Calu3 (cell line): ENCODE data around the gene SPSB3. TPM values are rescaled to one million over a fixed set of nuclear protein-coding genes. Genes with fewer than 3 reads are reported as not detected.

ENCODE experiments used
- BruUV-seq: library from RNA; stranded (reverse); fragments of 400-500 nt; replicated peaks from 2 replicates; lab custom pipeline; 2021; lab: Mats Ljungman, UMichigan
- CTCF ChIA-PET: fragments of 300-600 bp; sonication (Branson Sonifier 250); formaldehyde crosslinking; loops from one replicate; lab custom pipeline; 2022; ENCODE audit warnings: antibody characterized with exemption; lab: Charles Lee
- DNase-seq: peaks from one replicate; pipeline ENCODE4 v3.0.0; 2022
- H3K27ac Mint-ChIP-seq: one replicate; pipeline ENCODE4 v1.8.0; 2022; ENCODE audit warnings: mixed read lengths; ENCODE audit not compliant: unreplicated experiment
- H3K27me3 Mint-ChIP-seq: one replicate; pipeline ENCODE4 v1.8.0; 2022; ENCODE audit warnings: mixed read lengths; ENCODE audit not compliant: unreplicated experiment
- H3K36me3 Mint-ChIP-seq: one replicate; pipeline ENCODE4 v1.8.0; 2022; ENCODE audit warnings: mild to moderate bottlenecking, moderate library complexity, mixed read lengths; ENCODE audit not compliant: insufficient read depth, unreplicated experiment
- H3K4me1 Mint-ChIP-seq: one replicate; pipeline ENCODE4 v1.8.0; 2022; ENCODE audit warnings: mild to moderate bottlenecking, low read depth, mixed read lengths; ENCODE audit not compliant: unreplicated experiment
- H3K4me3 Mint-ChIP-seq: one replicate; pipeline ENCODE4 v1.8.0; 2022; ENCODE audit warnings: mild to moderate bottlenecking, low read depth, moderate library complexity, mixed read lengths; ENCODE audit not compliant: unreplicated experiment
- H3K9me3 Mint-ChIP-seq: one replicate; pipeline ENCODE4 v1.8.0; 2022; ENCODE audit warnings: low read depth, mixed read lengths; ENCODE audit not compliant: unreplicated experiment
- intact Hi-C: fragments of 100-400 bp; cut with micrococcal nuclease; formaldehyde crosslinking; loops from one replicate; pipeline ENCODE4 v1.10.0; 2022; ENCODE audit not compliant: unreplicated experiment
- total RNA-seq: library from RNA; stranded (reverse); gene quantifications from 2 replicates; pipeline ENCODE4 v1.2.3, GENCODE V29; 2022
- TF ChIP-seq, protein P1 (sequence below): fragments of 200-600 bp; IDR thresholded peaks from one replicate; pipeline ENCODE4 v1.8.0; 2022; ENCODE audit warnings: antibody characterized with exemption; ENCODE audit not compliant: unreplicated experiment

SPSB3 gene
- total RNA-seq, 1 experiment from 2014 or later = 44.3 TPM

DNA sequence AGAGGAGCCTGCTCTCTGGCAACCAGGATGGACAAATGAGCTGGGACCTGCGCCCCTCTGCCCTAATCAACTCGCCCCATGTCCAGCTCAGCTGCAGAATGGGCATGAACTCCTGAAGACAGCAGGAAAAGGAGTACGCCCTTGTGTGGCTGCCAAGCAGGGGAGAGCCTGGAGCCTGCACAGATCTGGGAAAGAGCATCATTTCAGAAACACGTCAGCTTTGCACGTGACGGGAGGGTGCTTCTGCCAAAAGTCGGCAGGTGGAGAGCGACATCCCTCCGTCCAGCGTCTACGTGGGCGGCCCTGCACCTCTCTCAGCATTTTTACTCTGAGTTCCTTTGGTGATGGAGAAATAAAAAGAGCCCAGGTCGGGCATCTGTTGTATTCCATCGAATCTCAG lies 29.5 kb downstream of the SPSB3 start:
- CTCF ChIA-PET = no interaction called here
- H3K36me3 Mint-ChIP-seq = peaks cover 47% of the 10 kb centered on the region
- no peaks in the 10 kb centered on the region for H3K27me3 Mint-ChIP-seq
- BruUV-seq = no TSS peak
- H3K27ac Mint-ChIP-seq = no peak overlapping the region
- TF ChIP-seq, protein P1, sequence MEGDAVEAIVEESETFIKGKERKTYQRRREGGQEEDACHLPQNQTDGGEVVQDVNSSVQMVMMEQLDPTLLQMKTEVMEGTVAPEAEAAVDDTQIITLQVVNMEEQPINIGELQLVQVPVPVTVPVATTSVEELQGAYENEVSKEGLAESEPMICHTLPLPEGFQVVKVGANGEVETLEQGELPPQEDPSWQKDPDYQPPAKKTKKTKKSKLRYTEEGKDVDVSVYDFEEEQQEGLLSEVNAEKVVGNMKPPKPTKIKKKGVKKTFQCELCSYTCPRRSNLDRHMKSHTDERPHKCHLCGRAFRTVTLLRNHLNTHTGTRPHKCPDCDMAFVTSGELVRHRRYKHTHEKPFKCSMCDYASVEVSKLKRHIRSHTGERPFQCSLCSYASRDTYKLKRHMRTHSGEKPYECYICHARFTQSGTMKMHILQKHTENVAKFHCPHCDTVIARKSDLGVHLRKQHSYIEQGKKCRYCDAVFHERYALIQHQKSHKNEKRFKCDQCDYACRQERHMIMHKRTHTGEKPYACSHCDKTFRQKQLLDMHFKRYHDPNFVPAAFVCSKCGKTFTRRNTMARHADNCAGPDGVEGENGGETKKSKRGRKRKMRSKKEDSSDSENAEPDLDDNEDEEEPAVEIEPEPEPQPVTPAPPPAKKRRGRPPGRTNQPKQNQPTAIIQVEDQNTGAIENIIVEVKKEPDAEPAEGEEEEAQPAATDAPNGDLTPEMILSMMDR = no peak
- no peaks in the 10 kb centered on the region for H3K9me3 Mint-ChIP-seq
- no peak for DNase-seq
- no peak overlapping the region for H3K4me3 Mint-ChIP-seq
- intact Hi-C loops = no loop called here
- H3K4me1 Mint-ChIP-seq = no peaks in the 10 kb centered on the region

DNA sequence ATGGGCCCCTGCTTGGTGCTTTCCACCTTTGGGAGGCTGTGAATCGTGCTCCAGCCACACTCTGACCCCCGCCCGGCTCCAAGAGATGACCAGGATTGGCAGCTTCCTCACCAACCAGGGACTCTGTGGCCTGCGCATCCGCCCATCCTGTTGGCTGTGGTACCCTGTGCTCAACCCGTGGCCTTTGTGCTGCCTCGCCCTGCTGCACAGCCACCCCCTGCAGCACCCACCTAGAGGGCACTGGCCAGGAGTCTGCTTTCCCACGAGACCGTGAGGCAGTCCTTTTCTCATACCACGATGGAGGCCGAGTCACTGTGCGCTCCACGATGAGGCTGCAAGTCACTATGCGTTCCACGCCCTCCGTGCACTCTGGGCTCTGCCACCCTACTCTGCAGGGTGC lies 30.4 kb downstream of the SPSB3 start:
- no peak overlapping the region for H3K4me3 Mint-ChIP-seq
- H3K27me3 Mint-ChIP-seq = no peaks in the 10 kb centered on the region
- intact Hi-C loops = no loop called here
- TF ChIP-seq, protein P1 = no peak
- no peak overlapping the region for H3K27ac Mint-ChIP-seq
- H3K9me3 Mint-ChIP-seq = no peaks in the 10 kb centered on the region
- DNase-seq = no peak
- H3K4me1 Mint-ChIP-seq = no peaks in the 10 kb centered on the region
- peaks cover 48% of the 10 kb centered on the region for H3K36me3 Mint-ChIP-seq
- no TSS peak for BruUV-seq
- CTCF ChIA-PET = no interaction called here

DNA sequence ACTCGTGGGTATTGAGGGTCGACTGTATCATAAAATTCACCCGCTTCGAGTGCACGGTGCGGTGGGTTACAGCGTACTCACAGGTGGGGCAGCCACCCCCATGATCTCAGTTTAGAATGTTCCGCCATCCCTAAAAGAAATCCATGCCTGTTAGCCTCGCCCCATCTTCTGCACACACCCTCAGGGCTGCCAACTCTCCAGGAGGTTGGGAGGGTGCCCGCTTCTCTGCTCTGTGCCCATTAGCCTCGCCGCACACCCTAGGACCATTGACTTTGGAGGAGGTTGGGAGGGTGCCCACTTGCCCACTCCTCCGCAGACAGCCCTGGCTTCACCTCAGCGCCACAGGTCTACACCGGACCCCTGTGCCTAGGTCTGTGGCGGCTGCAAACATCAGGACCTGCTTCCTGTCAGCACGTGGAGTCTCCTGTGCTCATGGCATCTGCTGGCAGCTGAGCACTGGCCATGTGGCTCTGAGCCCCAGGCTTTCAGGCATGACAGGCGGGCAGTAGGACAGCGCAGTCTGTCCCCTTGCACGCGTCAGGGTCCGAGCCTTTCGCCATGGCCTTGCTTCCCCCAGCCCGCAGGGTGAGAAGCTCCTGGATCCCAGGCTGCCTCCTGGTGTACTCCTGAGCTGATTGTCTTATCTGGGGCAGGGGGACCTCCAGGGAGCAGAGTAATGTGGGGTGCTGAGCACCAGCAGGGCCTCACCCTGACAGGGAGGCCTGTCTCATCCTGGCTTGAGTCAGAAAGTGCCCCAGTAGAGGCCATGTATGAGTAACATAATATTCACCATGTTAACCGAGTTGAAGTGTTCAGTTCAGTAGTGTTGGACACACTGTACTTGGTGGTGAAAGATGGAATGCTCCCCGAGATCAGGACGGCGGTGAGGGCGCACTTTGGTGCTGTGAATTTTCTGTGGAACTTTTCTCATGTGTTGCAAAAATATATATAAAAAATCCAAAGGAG lies 32.9 kb downstream of the SPSB3 start:
- peaks cover 43% of the 10 kb centered on the region for H3K36me3 Mint-ChIP-seq
- no peaks in the 10 kb centered on the region for H3K9me3 Mint-ChIP-seq
- H3K27me3 Mint-ChIP-seq = no peaks in the 10 kb centered on the region
- no TSS peak for BruUV-seq
- no peaks in the 10 kb centered on the region for H3K4me1 Mint-ChIP-seq
- no peak for DNase-seq
- intact Hi-C loops = no loop called here
- CTCF ChIA-PET = no interaction called here
- no peak overlapping the region for H3K27ac Mint-ChIP-seq
- H3K4me3 Mint-ChIP-seq = no peak overlapping the region
- TF ChIP-seq, protein P1 = no peak

DNA sequence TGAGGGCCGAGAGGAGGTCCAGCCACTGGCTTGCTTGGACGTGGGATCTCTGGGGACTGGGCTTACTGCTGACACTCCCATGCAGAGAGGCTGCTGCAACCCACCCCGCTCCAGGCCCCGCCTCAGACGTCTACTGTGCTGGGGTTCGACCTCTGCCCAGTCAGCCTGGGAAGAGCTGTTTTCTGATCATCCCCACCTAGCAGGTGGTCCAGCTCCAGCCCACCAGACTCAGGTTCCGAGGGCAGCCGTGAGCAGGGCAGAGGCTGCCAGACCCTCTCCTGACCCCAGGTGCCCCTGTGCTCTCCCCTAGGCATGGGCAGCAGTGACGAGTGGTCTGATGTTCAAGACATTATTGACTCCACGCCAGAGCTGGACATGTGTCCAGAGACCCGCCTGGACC lies 34.4 kb downstream of the SPSB3 start:
- DNase-seq = no peak
- H3K27me3 Mint-ChIP-seq = no peaks in the 10 kb centered on the region
- H3K9me3 Mint-ChIP-seq = no peaks in the 10 kb centered on the region
- H3K4me3 Mint-ChIP-seq = no peak overlapping the region
- no peak overlapping the region for H3K27ac Mint-ChIP-seq
- TF ChIP-seq, protein P1 = no peak
- no TSS peak for BruUV-seq
- no peaks in the 10 kb centered on the region for H3K4me1 Mint-ChIP-seq
- intact Hi-C loops = no loop called here
- H3K36me3 Mint-ChIP-seq = peaks cover 53% of the 10 kb centered on the region
- CTCF ChIA-PET = no interaction called here
